Liver (tissue), 9 donors: ENCODE measurements around the gene ADPRH. TPM values are rescaled to one million over a fixed set of nuclear protein-coding genes. Genes with fewer than 3 reads are reported as not detected.

Experiments
- DNase-seq: peaks from one replicate; pipeline ENCODE4 v3.0.0-alpha.2; 2017; ENCODE audit warnings: low spot score
- H3K27ac ChIP-seq, 2 donors: one replicate each; pipeline ENCODE4 v1.7.0; 2013; ENCODE audit warnings: inconsistent platforms in 2 of 2, low read length in 2 of 2, control low read depth in 1 of 2, low read depth in 1 of 2, mild to moderate bottlenecking in 1 of 2
- H3K27me3 ChIP-seq, 4 donors: one replicate each; pipeline versions ENCODE4 v1.6.1 to v1.7.0; 2013; ENCODE audit warnings: low read length in 3 of 4, inconsistent platforms in 1 of 4, mild to moderate bottlenecking in 1 of 4, moderate library complexity in 1 of 4; ENCODE audit not compliant: control insufficient read depth in 4 of 4, insufficient read depth in 4 of 4
- H3K36me3 ChIP-seq, 4 donors: one replicate each; pipeline versions ENCODE4 v1.6.1 to v1.7.0; 2013; ENCODE audit warnings: low read length in 3 of 4, mild to moderate bottlenecking in 3 of 4, low read depth in 1 of 4, moderate library complexity in 1 of 4; ENCODE audit not compliant: control insufficient read depth in 4 of 4, insufficient read depth in 3 of 4
- H3K4me1 ChIP-seq, 4 donors: one replicate each; pipeline versions ENCODE4 v1.6.1 to v1.7.0; 2013; ENCODE audit warnings: low read length in 3 of 4, mild to moderate bottlenecking in 3 of 4, moderate library complexity in 1 of 4; ENCODE audit not compliant: control insufficient read depth in 4 of 4, insufficient read depth in 4 of 4
- H3K4me3 ChIP-seq, 3 donors: one replicate each; pipeline versions ENCODE4 v1.6.1 to v1.7.0; 2013; ENCODE audit warnings: low read length in 3 of 3, control low read depth in 1 of 3, low read depth in 1 of 3, mild to moderate bottlenecking in 1 of 3
- H3K9ac ChIP-seq, 2 donors: one replicate each; pipeline ENCODE4 v1.7.0; 2013; ENCODE audit warnings: low read length in 2 of 2, mild to moderate bottlenecking in 2 of 2, moderate library complexity in 2 of 2, control low read depth in 1 of 2, low read depth in 1 of 2
- H3K9me3 ChIP-seq, 4 donors: one replicate each; pipeline versions ENCODE4 v1.6.1 to v1.7.0; 2013; ENCODE audit warnings: low read length in 3 of 4; ENCODE audit not compliant: control insufficient read depth in 4 of 4
- EGR1 ChIP-seq, 2 donors: IDR thresholded peaks; 2 replicates each; pipeline ENCODE4 v1.6.1; 2016 to 2018; ENCODE audit warnings: antibody characterized with exemption in 2 of 2, low read depth in 2 of 2
- FOXA2 ChIP-seq: IDR thresholded peaks from 2 replicates; pipeline ENCODE4 v1.6.1; 2016; ENCODE audit warnings: antibody characterized with exemption
- GABPA ChIP-seq, 2 donors: IDR thresholded peaks in 1 of 2; conservative IDR thresholded peaks in 1 of 2; 2 replicates each; pipeline ENCODE4 v1.6.1; 2016; ENCODE audit warnings: antibody characterized with exemption in 2 of 2, mild to moderate bottlenecking in 1 of 2, moderate library complexity in 1 of 2
- HNF4A ChIP-seq, 2 donors: conservative IDR thresholded peaks; 2 replicates each; pipeline ENCODE4 v1.6.1; 2016; ENCODE audit warnings: antibody characterized with exemption in 2 of 2, mild to moderate bottlenecking in 2 of 2
- HNF4G ChIP-seq: IDR thresholded peaks from 2 replicates; pipeline ENCODE4 v1.6.1; 2016; ENCODE audit warnings: antibody characterized with exemption
- JUND ChIP-seq, 2 donors: IDR thresholded peaks; 2 replicates each; pipeline ENCODE4 v1.6.1; 2016; ENCODE audit warnings: antibody characterized with exemption in 2 of 2
- NR2F2 ChIP-seq: IDR thresholded peaks from 2 replicates; pipeline ENCODE4 v1.6.1; 2016; ENCODE audit warnings: antibody characterized with exemption
- SP1 ChIP-seq: IDR thresholded peaks from 2 replicates; pipeline ENCODE4 v1.6.1; 2018; ENCODE audit warnings: antibody characterized with exemption, mild to moderate bottlenecking
- TAF1 ChIP-seq: conservative IDR thresholded peaks from 2 replicates; pipeline ENCODE4 v1.6.1; 2016; ENCODE audit warnings: antibody characterized with exemption, mild to moderate bottlenecking
- YY1 ChIP-seq: IDR thresholded peaks from 2 replicates; pipeline ENCODE4 v1.6.1; 2016; ENCODE audit warnings: antibody characterized with exemption, mild to moderate bottlenecking
- WGBS: extraction: QIAGEN DNeasy Blood & Tissue Kit; methylation state at CpG from one replicate; pipeline ENCODE4 v1.1.7; 2013; 5-methylcytosine and 5-hydroxymethylcytosine counted together
- polyA plus RNA-seq, 2 donors: library from polyadenylated mRNA; stranded (reverse) in 1 of 2; unstranded in 1 of 2; fragments of 200-250 nt in 1 of 2; fragments of >200 nt in 1 of 2; fragmentation: Nextera tagmentation in 1 of 2; extraction: Ambion mirVana in 1 of 2; gene quantifications; one replicate each; pipeline versions ENCODE4 v1.2.1 to v1.2.3, GENCODE V29; 2013 to 2015
- total RNA-seq, 2 donors: library from RNA; depleted of rRNA; stranded (reverse); fragments of >200 nt; gene quantifications; one replicate each; pipeline ENCODE4 v1.2.3, GENCODE V29; 2014
- TF ChIP-seq, protein P1 (sequence below): IDR thresholded peaks from 2 replicates; pipeline ENCODE4 v1.6.1; 2016; ENCODE audit warnings: antibody characterized with exemption, mild to moderate bottlenecking
- TF ChIP-seq, protein P2 (sequence below): IDR thresholded peaks from 2 replicates; pipeline ENCODE4 v1.6.1; 2016; ENCODE audit warnings: antibody characterized with exemption
- TF ChIP-seq, protein P3 (sequence below): fragments of 150-350 bp; IDR thresholded peaks from 2 replicates; pipeline ENCODE4 v1.5.1; 2017; ENCODE audit warnings: improper control_type of control experiment, low read depth, low read length; ENCODE audit not compliant: missing input control
- TF ChIP-seq, protein P4 (sequence below): IDR thresholded peaks from 2 replicates; pipeline ENCODE4 v1.6.1; 2016; ENCODE audit warnings: antibody characterized with exemption
- TF ChIP-seq, protein P5 (sequence below): IDR thresholded peaks from 2 replicates; pipeline ENCODE4 v1.6.1; 2016; ENCODE audit warnings: antibody characterized with exemption
- donor health status: healthy.
- donor health status: healthy.
- donor health status: healthy.
- donor health status: healthy.
- donor health status: healthy.

The ADPRH gene
- total and polyA plus RNA-seq, 4 donors = 0.89 to 3.8 (median 2.4) TPM

DNA sequence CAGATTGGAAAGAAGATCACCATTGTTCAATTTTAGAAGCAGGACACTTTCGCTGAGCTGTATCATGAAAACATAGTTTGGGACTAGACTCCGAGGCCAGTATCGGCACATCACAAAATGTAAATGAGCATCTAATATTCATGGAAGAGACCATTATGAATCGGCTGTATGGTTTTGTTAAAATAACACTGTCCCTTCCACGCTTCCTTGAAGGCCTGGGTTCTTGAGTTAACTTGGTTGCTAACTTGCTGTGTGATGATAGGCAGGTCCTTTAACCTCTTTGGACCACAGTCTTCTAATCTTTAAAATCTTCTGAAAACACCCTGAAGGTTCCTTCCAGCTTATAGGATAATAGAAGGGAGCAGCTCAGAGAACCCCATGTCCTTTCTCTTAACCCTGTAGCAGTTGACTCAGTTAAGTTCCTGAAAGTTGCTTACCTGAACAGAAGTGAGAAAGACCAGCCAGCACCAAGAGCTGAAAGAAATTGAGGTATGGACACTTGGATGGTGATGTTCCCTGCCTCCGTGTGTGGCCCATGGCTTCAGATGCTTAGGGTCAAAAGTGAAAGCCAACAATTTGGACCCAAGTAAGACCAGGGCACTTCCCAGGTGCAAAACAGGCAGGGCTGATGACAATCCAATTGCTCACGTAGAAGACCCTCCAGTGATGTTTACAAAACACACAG is 22.0 kb upstream of the ADPRH start:
- no peak overlapping the region for H3K27ac ChIP-seq

DNA sequence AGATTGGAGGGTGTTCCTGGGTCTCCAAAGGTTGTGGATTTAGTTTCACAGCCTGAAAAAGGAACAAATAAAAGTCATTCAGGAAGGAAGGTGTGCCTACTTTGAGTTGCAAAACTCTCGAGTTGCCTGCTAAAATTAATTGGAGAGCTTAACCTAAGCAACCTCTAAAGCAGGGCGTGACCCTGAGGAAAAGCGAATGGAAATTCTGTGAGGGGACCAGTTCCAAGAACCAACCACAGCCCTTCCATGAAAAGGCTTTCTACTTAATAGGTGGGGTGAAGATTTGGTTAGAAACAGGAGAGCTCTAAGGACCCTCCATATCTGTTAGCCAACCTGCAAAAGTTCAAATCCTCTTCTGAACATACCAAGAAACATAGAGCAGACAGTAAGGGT is 21.4 kb upstream of the ADPRH start:
- Histone ChIP-seq H3K36me3 (no peaks in the 10 kb centered on the region), H3K27ac (no peak overlapping the region), H3K9me3 (no peaks in the 10 kb centered on the region), H3K27me3 (no peaks in the 10 kb centered on the region), H3K4me1 (peaks cover 0 to 1% (median 0%) of the 10 kb centered on the region in 4 donors), H3K4me3 (no peak overlapping the region), H3K9ac (no peak overlapping the region)
- WGBS = 80% methylated on average over 3 of the region's 3 CpGs
- DNase-seq = no peak
- TF ChIP-seq JUND (IDR thresholded peaks at IDR 0.05) (no peak), FOXA2 (no peak), HNF4A (conservative IDR thresholded peaks at IDR 0.05) (no peak), YY1 (no peak), HNF4G (no peak), NR2F2 (no peak), TAF1 (no peak), SP1 (no peak), GABPA (IDR thresholded peaks at IDR 0.05 in 1 of 2, conservative IDR thresholded peaks at IDR 0.05 in 1 of 2) (no peak), EGR1 (IDR thresholded peaks at IDR 0.05; ENCODE audit: low read depth in 2 of 2) (no peak)
- TF ChIP-seq, protein P1, sequence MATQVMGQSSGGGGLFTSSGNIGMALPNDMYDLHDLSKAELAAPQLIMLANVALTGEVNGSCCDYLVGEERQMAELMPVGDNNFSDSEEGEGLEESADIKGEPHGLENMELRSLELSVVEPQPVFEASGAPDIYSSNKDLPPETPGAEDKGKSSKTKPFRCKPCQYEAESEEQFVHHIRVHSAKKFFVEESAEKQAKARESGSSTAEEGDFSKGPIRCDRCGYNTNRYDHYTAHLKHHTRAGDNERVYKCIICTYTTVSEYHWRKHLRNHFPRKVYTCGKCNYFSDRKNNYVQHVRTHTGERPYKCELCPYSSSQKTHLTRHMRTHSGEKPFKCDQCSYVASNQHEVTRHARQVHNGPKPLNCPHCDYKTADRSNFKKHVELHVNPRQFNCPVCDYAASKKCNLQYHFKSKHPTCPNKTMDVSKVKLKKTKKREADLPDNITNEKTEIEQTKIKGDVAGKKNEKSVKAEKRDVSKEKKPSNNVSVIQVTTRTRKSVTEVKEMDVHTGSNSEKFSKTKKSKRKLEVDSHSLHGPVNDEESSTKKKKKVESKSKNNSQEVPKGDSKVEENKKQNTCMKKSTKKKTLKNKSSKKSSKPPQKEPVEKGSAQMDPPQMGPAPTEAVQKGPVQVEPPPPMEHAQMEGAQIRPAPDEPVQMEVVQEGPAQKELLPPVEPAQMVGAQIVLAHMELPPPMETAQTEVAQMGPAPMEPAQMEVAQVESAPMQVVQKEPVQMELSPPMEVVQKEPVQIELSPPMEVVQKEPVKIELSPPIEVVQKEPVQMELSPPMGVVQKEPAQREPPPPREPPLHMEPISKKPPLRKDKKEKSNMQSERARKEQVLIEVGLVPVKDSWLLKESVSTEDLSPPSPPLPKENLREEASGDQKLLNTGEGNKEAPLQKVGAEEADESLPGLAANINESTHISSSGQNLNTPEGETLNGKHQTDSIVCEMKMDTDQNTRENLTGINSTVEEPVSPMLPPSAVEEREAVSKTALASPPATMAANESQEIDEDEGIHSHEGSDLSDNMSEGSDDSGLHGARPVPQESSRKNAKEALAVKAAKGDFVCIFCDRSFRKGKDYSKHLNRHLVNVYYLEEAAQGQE = no peak
- TF ChIP-seq, protein P2, sequence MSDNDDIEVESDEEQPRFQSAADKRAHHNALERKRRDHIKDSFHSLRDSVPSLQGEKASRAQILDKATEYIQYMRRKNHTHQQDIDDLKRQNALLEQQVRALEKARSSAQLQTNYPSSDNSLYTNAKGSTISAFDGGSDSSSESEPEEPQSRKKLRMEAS = no peak
- TF ChIP-seq, protein P3, sequence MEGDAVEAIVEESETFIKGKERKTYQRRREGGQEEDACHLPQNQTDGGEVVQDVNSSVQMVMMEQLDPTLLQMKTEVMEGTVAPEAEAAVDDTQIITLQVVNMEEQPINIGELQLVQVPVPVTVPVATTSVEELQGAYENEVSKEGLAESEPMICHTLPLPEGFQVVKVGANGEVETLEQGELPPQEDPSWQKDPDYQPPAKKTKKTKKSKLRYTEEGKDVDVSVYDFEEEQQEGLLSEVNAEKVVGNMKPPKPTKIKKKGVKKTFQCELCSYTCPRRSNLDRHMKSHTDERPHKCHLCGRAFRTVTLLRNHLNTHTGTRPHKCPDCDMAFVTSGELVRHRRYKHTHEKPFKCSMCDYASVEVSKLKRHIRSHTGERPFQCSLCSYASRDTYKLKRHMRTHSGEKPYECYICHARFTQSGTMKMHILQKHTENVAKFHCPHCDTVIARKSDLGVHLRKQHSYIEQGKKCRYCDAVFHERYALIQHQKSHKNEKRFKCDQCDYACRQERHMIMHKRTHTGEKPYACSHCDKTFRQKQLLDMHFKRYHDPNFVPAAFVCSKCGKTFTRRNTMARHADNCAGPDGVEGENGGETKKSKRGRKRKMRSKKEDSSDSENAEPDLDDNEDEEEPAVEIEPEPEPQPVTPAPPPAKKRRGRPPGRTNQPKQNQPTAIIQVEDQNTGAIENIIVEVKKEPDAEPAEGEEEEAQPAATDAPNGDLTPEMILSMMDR = no peak
- TF ChIP-seq, protein P4, sequence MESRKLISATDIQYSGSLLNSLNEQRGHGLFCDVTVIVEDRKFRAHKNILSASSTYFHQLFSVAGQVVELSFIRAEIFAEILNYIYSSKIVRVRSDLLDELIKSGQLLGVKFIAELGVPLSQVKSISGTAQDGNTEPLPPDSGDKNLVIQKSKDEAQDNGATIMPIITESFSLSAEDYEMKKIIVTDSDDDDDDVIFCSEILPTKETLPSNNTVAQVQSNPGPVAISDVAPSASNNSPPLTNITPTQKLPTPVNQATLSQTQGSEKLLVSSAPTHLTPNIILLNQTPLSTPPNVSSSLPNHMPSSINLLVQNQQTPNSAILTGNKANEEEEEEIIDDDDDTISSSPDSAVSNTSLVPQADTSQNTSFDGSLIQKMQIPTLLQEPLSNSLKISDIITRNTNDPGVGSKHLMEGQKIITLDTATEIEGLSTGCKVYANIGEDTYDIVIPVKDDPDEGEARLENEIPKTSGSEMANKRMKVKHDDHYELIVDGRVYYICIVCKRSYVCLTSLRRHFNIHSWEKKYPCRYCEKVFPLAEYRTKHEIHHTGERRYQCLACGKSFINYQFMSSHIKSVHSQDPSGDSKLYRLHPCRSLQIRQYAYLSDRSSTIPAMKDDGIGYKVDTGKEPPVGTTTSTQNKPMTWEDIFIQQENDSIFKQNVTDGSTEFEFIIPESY = no peak
- TF ChIP-seq, protein P5, sequence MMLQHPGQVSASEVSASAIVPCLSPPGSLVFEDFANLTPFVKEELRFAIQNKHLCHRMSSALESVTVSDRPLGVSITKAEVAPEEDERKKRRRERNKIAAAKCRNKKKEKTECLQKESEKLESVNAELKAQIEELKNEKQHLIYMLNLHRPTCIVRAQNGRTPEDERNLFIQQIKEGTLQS = no peak

More for the DNA sequence above, 22.0 kb upstream of the ADPRH start:
- TF ChIP-seq HNF4A (conservative IDR thresholded peaks at IDR 0.05) (no peak), EGR1 (IDR thresholded peaks at IDR 0.05; ENCODE audit: low read depth in 2 of 2) (no peak), SP1 (no peak), TAF1 (no peak), YY1 (no peak), NR2F2 (no peak)
- TF ChIP-seq, protein P3 = no peak
- H3K27me3 ChIP-seq = no peaks in the 10 kb centered on the region
- no peaks in the 10 kb centered on the region for H3K9me3 ChIP-seq
- H3K9ac ChIP-seq = no peak overlapping the region
- H3K4me3 ChIP-seq = no peak overlapping the region
- 92% methylated on average over 7 of the region's 7 CpGs for WGBS
- no peaks in the 10 kb centered on the region for H3K36me3 ChIP-seq
- H3K4me1 ChIP-seq = peaks cover 0 to 1% (median 0%) of the 10 kb centered on the region in 4 donors
- DNase-seq = no peak
